ENCODE results near the gene PATJ.

- no peak for TF ChIP-seq CTCF (conservative IDR thresholded peaks at IDR 0.05; ENCODE audit: low read depth in 2 of 2)
- no peak for TF ChIP-seq EZH2 (IDR thresholded peaks at IDR 0.05; ENCODE audit: low read depth, unreplicated experiment)
- TF ChIP-seq POLR2AphosphoS5 (IDR thresholded peaks at IDR 0.05; ENCODE audit: low read depth): no peak
- no peak for TF ChIP-seq NANOG (IDR thresholded peaks at IDR 0.05; ENCODE audit: borderline replicate concordance)
- no peak for TF ChIP-seq EZH2phosphoT487 (IDR thresholded peaks at IDR 0.05; ENCODE audit: unreplicated experiment)
- TF ChIP-seq REST (IDR thresholded peaks at IDR 0.05; ENCODE audit: unreplicated experiment): no peak
- TF ChIP-seq JUNB (IDR thresholded peaks at IDR 0.05; ENCODE audit: unreplicated experiment): no peak
- TF ChIP-seq ETS1 (IDR thresholded peaks at IDR 0.05): no peak
These were observed 270.6 kb downstream of the PATJ start for GRCh38 chr1:62012836-62013235.
